ENCODE data around the gene COG4.

- no peak for TF ChIP-seq POLR2AphosphoS5 (IDR thresholded peaks at IDR 0.05; ENCODE audit: borderline replicate concordance, low read depth, low read length)
- TF ChIP-seq EZH2 (IDR thresholded peaks at IDR 0.05), result no peak
Measured at GRCh38 chr16:70571623-70572022, 48.3 kb upstream of the COG4 start.

All from SK-N-MC (cell line).